HTERT RPE-1 (cell line): ENCODE measurements around the gene LGR4.

Source experiments
- in situ Hi-C: fragments of 300-500 bp; cut with MboI; formaldehyde crosslinking; loops from 4 replicates; pipeline ENCODE4 v1.14.3; 2020; ENCODE audit warnings: low sequenced_read_pairs

The LGR4 gene

DNA sequence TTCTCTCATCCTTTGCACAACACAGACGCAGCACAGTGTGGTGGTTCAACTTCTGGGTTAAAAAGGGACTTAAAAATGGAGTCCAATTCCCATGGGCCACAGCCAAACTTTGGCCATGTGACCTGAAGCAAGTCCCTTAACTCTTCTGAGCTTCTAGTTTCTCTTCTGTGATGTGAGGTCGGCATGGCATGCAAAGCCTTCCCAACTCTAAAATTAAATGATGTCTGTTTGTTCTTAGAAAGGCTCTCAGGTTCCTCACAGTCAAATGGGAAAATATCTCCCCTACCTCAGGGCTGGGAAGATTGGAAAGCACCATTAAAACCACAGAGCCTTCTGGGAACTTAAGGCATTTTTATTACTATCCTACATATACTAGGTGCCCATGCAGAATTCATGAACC lies 38.8 kb downstream of the LGR4 start:
- in situ Hi-C loops = no loop called here

DNA sequence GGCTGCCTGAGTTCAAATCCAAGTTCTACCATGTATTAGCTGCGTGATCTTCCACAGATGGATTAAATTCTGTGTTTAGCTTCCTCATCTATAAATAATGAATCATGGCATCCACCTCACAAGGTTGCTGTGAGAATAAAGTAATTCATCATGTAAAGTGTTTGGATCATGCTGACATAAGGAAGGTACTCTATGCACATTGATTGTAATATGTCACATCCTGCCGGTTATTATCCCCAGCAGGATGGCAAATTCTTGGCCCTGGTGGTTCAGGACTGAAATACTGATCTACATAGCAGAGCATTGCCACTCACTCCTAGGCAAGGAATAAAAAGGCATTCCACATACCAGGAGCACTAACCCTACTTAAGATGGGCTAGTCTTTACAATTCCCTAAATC lies 40.8 kb downstream of the LGR4 start:
- in situ Hi-C loops = no loop called here

DNA sequence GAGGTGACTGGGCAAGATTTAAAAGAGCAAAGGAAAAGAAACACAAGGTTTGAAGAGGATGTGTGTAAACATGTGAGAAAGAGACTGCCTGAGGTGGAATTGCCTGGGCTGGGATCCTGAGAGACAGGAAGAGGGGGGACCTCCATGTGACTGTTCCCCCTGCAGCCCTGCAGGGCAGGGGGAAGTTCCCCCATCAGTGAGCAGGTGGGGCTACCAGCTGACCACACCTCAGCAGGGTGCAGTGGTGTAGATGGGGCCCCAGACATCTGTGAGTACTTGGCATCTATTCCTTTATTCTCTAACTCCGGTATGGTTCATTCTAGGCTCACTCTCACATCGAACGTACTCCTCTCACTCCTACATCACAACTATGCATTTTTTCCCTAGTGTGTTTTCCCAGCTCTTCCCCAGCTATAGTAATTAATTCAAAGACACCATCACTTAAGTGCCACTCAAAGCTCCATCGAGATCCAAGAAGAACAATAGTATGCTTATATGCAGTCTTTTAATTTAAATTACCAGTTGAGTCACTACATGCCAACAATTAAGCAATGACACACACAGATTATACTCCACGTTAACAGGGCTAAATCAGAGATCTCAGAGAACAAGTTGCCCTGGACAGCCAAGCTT lies 42.7 kb downstream of the LGR4 start:
- in situ Hi-C loops = no loop called here

DNA sequence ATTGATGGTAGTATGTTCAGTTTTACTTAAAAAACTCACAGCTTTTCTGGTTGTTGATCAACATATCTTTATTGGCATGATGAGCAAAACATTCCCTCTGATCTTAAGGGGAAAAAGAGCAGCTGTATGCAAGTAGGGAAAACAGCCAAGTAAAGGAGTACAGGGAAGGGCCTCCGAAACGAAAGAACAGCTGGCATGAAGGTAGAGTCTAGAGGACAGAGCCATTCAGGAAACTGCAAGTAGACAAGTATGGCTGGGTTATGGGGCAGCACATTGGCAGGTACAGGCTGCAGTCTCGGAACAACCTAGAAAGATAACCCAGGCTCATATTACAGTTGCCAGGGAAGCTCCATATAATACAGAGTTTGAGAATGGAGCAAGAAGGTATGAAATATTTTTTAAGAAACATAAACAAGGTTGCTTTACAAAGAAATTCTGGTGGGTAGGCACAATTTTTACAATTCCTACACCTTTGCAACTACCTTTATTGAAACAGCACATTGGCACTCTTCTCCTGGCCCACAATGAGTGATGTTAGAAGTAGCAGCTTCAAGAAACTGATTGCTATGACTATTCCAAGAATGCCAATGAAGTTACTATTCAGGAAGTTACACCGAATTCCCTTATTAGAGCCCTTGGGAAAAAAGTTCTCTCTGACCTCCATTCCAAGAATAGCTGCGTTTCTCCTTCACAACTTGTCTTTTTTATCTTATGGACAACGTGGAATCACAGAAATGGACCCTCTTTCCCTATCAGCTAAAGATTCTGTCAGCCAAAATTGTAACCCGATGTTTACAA lies 45.2 kb downstream of the LGR4 start:
- in situ Hi-C loops = no loop called here

DNA sequence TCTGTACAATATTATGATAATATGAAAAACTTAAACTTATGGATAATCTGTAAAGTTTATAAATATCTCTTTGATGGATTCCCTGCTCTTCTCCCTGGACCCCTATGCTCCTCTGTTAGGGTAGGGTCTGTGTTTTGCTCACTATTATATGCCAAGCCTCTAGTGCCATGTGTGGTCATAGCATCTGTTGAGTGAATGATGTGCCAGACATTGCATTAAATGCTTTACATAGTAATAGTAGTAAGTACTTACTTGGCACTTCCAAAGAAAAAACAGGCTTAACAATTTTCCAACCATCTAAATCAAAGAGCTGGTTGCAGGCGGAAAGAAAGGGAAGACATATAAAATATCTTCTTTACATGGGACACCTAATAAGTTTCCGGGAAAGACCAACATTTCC lies 46.8 kb downstream of the LGR4 start:
- in situ Hi-C loops = no loop called here

DNA sequence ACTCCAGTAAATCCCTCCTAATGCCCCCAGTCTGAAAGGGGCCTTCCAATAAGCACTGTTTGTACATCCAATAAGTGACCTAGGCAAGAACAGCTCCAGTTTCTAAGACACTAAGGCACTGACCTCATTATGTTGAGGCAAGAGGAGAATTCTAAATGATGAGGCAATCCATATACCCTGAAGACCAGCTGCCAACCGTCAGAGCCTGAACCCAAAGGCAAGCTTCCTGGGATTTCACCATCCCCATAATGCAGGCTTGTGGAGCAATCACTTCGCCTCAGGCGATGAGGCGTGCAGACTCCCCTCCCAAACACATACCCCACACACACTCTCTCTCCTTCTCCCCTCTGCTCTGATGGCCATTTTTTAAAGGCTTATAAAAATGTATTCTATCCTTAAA lies 49.5 kb downstream of the LGR4 start:
- in situ Hi-C loops = no loop called here

DNA sequence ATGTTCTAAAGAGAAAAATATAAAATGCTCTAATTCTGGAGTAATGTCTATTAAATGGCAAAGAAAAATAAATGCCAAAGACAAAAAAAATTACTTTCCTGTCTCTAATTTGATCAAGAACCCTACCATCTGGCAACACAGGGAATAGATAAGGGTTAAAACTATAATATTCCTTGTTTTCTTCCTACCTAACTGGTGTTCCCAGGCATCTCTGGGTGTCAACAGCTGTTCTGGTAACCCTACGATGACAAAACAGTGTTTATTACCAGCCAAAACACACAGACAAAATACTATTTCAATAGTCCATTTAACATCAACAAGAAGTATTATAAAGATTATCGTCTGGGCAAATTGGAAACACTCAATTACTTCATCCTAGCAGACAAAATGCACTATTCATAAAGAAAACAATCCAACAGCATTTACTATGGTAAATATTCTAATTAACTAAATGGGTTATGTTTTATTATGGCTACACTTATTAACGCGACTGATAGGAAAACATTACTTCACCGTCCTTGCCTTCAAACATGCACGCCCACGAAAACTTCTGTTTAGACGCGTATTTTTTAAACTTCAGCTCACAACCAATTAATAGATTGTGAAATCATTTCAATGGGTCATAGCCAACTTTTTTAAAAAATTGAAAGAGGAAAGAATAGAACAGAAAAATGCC lies 50.6 kb downstream of the LGR4 start:
- in situ Hi-C loops = no loop called here

DNA sequence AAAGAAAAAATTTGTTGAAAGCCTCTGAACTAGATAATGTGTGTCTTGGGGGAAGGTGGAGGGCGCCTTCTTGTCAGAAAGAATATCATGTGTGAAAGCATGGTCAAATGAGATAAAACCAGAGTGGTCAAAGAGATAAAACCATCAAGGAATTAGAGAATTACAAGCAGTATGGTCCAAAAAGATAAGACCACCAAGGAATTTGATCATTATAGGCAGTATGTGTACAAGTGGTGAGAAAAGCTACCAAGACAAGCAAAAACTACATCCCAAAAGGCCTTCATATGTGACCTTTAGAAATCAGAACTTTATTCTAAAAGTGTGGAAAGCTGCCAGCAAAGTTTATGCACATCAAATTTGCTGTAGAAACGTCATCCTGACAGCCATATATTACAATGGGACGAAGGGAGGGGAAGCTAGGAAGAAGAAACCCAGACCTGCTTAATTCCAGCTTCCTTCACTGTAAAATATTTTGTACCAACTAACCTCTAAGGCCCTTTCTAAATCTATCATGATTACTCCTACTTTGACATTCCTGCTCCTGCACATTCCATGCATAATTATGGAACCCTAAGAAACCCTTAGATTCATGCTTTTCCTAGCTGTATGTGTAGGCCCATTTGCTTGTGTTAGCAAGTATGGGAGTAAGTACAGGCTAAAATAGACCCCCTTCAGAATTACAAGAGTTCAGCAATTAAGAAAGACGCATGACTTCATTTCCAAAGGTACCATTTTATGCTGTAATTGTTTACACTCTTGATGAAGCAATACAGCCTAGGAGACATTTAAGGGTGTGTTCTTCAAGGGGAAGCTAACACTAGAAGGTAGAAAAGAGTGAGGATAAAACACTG lies 51.6 kb downstream of the LGR4 start:
- in situ Hi-C loops = no loop called here

DNA sequence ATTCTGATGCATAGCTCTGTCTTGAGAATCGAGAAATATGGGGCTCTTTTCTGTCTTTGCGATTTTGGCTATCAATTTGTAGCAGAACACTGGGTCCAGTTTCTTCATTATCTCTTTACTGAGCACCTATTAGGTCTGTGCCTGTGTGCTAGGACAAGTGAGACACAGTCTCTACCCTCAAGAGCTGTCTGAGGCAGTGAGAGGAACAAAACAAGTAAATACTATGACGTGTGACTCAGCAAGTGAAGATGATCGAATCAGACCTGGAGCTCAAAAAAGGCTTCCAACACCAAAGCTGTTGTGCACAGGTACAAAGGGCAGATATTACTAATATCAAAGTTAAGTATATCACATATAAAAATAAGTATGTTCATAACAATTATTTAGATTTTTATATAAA lies 52.4 kb downstream of the LGR4 start:
- in situ Hi-C loops = no loop called here

DNA sequence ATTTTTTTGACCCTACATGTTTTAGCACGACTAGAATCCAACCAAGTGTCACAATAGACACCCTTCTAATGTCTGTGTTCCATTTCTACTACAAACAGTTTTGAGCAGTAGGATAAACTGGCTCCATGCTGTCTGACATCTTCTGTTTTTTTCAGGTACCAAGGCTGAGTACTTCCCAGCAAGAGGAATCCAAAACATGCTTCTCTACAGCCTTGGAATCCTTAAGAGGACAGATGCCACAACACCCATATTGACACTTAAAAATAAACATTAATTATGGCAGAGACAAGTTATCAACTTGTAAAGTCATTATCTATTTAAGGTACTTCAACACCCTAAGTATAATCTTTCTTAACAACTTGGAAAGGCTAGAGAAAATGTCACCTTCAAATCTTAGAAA lies 54.2 kb downstream of the LGR4 start:
- in situ Hi-C loops = no loop called here

DNA sequence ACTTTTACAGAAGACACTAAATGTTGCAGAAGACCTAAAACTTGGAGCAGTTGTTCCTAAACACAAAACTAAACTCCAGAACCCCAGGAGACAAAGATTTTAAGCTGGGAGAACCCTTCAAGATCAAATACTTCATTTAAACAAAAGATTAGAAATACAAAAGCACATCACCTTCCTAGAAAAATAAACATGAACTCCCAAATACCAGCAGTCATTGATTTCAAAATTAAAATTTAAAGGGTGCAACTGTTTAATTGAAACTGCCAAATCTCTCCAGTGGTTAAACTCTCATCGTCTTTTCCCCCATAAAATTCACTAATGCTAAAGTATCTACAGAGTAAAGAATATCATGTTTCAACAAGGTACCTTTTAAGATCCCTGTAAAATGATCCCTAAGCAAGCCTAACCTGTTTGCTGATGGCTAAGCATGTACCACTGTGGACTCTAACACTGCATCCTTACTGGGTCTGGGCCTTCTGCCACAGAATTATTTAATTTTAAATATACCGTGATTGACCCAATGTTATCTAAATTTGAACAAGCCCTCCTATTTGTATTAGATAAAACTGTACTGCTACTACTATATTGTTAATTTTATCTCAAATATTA lies 55.9 kb downstream of the LGR4 start:
- in situ Hi-C loops = no loop called here

DNA sequence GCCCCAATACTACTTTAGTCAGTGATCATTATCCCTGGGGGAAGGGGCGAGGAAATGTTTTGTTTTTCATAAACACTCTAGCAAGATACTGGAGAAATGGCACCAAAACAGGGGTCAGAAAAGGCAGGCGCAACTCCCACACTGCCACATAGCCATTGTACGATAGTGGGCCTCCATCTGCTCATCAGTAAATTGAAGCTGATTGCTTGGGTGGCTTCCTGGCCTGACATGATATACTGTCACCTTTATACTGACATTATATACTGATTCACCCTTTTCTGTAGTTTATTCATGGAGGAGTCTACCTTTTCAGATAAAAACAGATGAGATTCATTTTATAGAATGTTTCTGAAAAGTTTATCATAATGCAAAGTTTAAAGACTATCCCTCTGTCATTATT lies 57.9 kb downstream of the LGR4 start:
- in situ Hi-C loops = no loop called here

DNA sequence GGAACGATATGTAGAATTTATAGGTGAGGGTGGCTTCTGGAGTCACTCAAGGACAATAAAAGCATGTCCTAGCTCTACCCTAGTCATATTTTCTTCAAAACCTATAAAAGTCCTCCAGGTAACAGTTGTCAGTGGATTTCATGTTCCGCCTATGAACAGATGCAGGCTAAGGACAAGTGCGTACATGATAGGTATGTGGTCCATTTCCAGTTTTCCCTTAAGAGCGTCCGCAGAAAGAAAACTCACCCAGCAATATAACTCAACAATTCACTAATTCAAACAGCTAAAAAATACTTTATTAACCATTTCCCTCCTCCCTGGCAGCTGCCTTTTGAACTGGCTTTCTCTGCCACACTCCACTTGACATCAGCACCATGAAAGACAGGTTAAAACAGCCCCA lies 59.4 kb downstream of the LGR4 start:
- in situ Hi-C loops = no loop called here

DNA sequence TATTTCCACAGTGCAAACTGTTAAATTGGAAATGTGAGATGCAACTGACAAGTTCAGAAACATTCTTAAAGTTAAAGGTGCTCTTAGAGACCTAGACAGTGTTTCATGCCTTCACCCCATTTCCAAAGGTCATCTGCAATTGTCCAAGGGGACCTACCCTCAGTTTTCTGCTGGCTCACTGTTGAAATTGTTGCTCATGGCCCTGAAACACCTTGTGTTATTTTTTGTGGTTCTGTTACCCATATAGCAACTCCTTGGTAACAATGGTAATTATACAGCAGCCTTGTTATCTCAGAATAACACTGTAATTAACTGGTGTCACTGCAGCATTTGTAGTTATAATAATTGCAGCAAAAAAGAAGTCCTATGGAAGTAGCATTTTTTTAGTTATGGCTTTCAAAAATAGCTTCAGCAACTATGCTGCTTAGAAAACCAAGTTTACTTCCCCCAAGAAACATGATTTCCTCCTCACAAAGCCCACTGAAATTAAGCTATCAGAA lies 60.3 kb downstream of the LGR4 start:
- in situ Hi-C loops = no loop called here

DNA sequence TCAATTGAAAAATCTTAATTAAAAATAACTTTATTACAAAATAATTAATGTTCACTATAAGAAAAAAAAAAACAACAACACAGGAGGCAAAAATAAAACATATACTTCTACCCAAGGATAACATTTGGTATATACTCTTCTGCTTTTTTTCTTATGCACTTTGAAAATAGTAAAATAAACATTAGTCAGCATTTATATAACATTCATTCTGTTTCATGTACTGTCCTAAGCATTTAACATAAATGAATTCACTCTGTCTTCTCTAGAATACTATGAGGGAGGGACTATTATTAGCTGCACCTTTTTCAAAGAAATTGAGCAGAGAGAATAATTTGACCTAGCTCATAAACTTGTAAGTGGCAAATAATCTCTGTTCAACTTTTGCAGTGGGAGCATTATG lies 61.3 kb downstream of the LGR4 start:
- in situ Hi-C loops = no loop called here

DNA sequence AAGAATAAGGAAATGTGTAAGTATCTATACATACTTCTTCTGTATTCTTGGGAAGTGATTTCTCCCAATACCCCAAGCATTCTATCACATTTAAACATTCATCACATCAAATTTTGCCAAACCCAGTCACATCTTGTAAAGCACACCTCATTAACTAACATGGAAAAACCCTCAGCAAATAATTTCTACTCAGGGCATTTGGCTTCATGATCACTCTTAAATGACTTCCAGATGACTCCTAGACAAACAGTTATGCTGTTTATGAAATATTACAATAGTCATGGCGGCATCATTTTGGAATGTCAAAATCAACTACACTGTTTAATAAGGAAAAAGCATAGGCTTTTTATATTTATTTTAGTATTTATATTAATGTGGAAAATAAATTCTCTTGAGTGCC lies 62.3 kb downstream of the LGR4 start:
- in situ Hi-C loops = no loop called here

DNA sequence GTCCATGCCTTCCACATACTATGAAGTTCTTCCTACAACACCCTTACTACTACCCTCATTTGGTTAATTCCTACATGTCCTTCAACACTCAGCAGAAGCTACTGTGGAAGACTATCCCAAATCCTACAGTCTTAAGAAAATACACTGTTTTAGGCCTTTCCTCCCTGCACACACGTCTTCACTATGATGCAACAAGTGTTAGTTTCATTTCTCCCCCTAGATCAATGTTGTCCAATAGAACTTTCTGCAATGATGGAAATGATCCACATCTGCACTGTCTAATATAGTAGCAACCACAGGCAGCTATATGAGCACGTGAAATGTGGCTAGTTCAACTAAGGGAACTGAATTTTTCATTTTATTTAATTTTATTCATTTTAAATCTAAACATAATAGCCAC lies 62.8 kb downstream of the LGR4 start:
- in situ Hi-C loops = no loop called here

DNA sequence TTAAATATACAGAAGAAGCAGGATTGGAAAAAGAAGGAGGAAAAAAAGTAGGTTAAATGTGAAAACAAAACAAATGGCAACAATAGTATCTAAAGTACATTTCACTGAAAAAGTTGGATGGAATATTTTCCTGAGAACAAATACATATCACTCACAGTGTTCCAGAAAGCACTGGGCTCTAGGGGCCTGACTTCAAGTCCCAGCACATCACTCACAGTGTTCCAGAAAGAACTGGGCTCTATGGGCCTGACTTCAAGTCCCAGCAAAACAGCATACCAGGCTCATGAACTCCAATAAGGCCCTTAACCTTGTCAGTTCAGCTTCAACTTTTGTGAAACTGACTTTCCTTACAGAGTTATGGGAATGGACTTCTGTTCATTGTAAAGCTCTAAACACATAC lies 63.5 kb downstream of the LGR4 start:
- in situ Hi-C loops = no loop called here

DNA sequence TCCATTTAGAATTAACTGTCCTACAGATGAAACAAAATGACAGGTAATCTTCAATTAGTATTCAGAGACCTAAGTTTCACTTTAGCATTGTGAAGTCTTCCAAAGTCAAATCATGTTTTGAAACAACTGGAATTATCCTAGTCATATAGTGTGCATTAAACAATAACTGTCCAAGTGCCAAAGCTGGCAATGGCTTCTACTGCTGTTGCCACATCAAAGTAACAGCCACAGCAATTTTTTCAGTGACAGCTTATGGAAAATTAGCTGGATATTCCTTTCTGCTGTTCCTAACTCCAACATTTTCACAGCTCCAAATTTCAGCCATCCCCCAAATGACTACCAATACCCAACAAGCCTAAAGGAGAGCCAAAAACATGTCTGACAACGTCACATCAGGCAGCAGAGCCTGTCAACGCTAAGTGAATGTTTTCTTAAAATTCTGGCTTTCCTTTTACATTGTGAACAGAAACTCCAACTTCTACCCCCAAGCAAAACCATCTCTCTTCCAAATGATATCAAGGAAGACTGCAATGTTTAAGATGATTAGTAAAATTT lies 64.3 kb downstream of the LGR4 start:
- in situ Hi-C loops = no loop called here
